Progenitor cell of endocrine pancreas (in vitro differentiated cells): ENCODE data around the gene TMC4. TPM values are rescaled to one million over a fixed set of nuclear protein-coding genes. Genes with fewer than 3 reads are reported as not detected.

Source experiments
- DNase-seq: peaks from one replicate; pipeline ENCODE4 v3.0.0; 2021; ENCODE audit warnings: low spot score; ENCODE audit not compliant: unreplicated experiment
- H3K27ac Mint-ChIP-seq: 2 replicates; pipeline ENCODE4 v1.8.0; 2021; ENCODE audit warnings: mild to moderate bottlenecking, moderate library complexity, mixed read lengths
- H3K27me3 Mint-ChIP-seq: 2 replicates; pipeline ENCODE4 v1.8.0; 2021; ENCODE audit warnings: mixed read lengths
- H3K36me3 Mint-ChIP-seq: 2 replicates; pipeline ENCODE4 v1.8.0; 2022; ENCODE audit warnings: mixed read lengths; ENCODE audit not compliant: insufficient read depth
- H3K4me1 Mint-ChIP-seq: 2 replicates; pipeline ENCODE4 v1.8.0; 2021; ENCODE audit warnings: low read depth, mixed read lengths
- H3K4me3 Mint-ChIP-seq: 2 replicates; pipeline ENCODE4 v1.8.0; 2021; ENCODE audit warnings: low read depth, mild to moderate bottlenecking, moderate library complexity, mixed read lengths
- H3K9me3 Mint-ChIP-seq: 2 replicates; pipeline ENCODE4 v1.8.0; 2021; ENCODE audit warnings: low read depth, mixed read lengths
- CTCF ChIP-seq: fragments of 200-600 bp; sonication (generic); IDR thresholded peaks from one replicate; pipeline ENCODE4 v1.5.0; 2021; ENCODE audit warnings: antibody characterized with exemption, mild to moderate bottlenecking; ENCODE audit not compliant: unreplicated experiment
- total RNA-seq: library from RNA; stranded (reverse); gene quantifications from 2 replicates; pipeline ENCODE4 v1.2.1, GENCODE V29; 2021

TMC4 gene
- total RNA-seq, 1 donor from 2014 or later, result 125 TPM

GRCh38 chr19:54190503-54191010 lies 17.6 kb upstream of the TMC4 start:
- Mint-ChIP-seq H3K4me3 (peak overlapping the region; percentile 88), H3K36me3 (peaks cover 13% of the 10 kb centered on the region), H3K4me1 (peaks cover 17% of the 10 kb centered on the region), H3K9me3 (no peaks in the 10 kb centered on the region), H3K27ac (peak overlapping the region; percentile 99), H3K27me3 (no peaks in the 10 kb centered on the region)
- no peak for TF ChIP-seq CTCF
- DNase-seq, result peak; percentile 98

GRCh38 chr19:54189735-54190502 lies 17.0 kb upstream of the TMC4 start:
- H3K36me3 Mint-ChIP-seq, result peaks cover 12% of the 10 kb centered on the region
- H3K27me3 Mint-ChIP-seq, result no peaks in the 10 kb centered on the region
- H3K4me1 Mint-ChIP-seq, result peaks cover 17% of the 10 kb centered on the region
- no peaks in the 10 kb centered on the region for H3K9me3 Mint-ChIP-seq
- peak; percentile 100 for DNase-seq
- H3K4me3 Mint-ChIP-seq, result peak overlapping the region; percentile 88
- TF ChIP-seq CTCF, result no peak
- H3K27ac Mint-ChIP-seq, result peak overlapping the region; percentile 99

- peak within 1 kb of the TSS; percentile 88 for H3K4me3 Mint-ChIP-seq
- no peaks in the 10 kb centered on the region for H3K9me3 Mint-ChIP-seq
- H3K27me3 Mint-ChIP-seq, result no peaks in the 10 kb centered on the region
- H3K4me1 Mint-ChIP-seq, result peaks cover 17% of the 10 kb centered on the region
- TF ChIP-seq CTCF, result peak; percentile 61
- DNase-seq, result peak; percentile 88
- H3K27ac Mint-ChIP-seq, result peak within 1 kb of the TSS; percentile 99
- peaks cover 10% of the 10 kb centered on the region for H3K36me3 Mint-ChIP-seq
Observed at GRCh38 chr19:54189145-54189734, 16.3 kb upstream of the TMC4 start, which contains the start of gene MBOAT7. TSS of gene MBOAT7 (minus strand) at chr19:54189580. CDS start at chr19:54188508, 1,072 bp downstream.

- no peak for DNase-seq
- Mint-ChIP-seq H3K9me3 (no peaks in the 10 kb centered on the region), H3K27ac (peak overlapping the region; percentile 94), H3K27me3 (no peaks in the 10 kb centered on the region), H3K4me1 (peaks cover 17% of the 10 kb centered on the region), H3K36me3 (peaks cover 11% of the 10 kb centered on the region), H3K4me3 (peak overlapping the region; percentile 86)
- TF ChIP-seq CTCF, result no peak
Observed at GRCh38 chr19:54188215-54188871, 15.4 kb upstream of the TMC4 start.

GRCh38 chr19:54186934-54187381 lies 14.0 kb upstream of the TMC4 start:
- H3K4me3 Mint-ChIP-seq, result peak overlapping the region; percentile 86
- H3K27me3 Mint-ChIP-seq, result no peaks in the 10 kb centered on the region
- H3K4me1 Mint-ChIP-seq, result peaks cover 10% of the 10 kb centered on the region
- no peaks in the 10 kb centered on the region for H3K9me3 Mint-ChIP-seq
- peaks cover 6% of the 10 kb centered on the region for H3K36me3 Mint-ChIP-seq
- TF ChIP-seq CTCF, result no peak
- no peak for DNase-seq
- no peak overlapping the region for H3K27ac Mint-ChIP-seq
